ENCODE data around the gene AP2B1.

AP2B1 gene

GRCh38 chr17:35732806-35733136 is 145.6 kb downstream of the AP2B1 start:
- no peak overlapping the region for H3K4me3 ChIP-seq (ENCODE audit: low read length)
- peaks cover 17% of the 10 kb centered on the region for H3K4me1 ChIP-seq (ENCODE audit: control insufficient read depth, low read depth, low read length)
- H3K4me2 ChIP-seq (ENCODE audit: low read length), result no peak overlapping the region
- H3K27ac ChIP-seq (ENCODE audit: low read depth, low read length), result no peak overlapping the region
- H3K79me2 ChIP-seq (ENCODE audit: control insufficient read depth, insufficient read depth, low read length), result no peaks in the 10 kb centered on the region
- no peak overlapping the region for H3K9ac ChIP-seq (ENCODE audit: low read length)
- no peak overlapping the region for H2BK120ac ChIP-seq (ENCODE audit: low read depth, low read length)
- H3K36me3 ChIP-seq (ENCODE audit: control insufficient read depth, insufficient read depth, low read length), result no peaks in the 10 kb centered on the region
- H3K56ac ChIP-seq (ENCODE audit: low read length), result no peak overlapping the region
- no peak overlapping the region for H3K23ac ChIP-seq (ENCODE audit: low read length)
- no peak overlapping the region for H4K8ac ChIP-seq (ENCODE audit: low read depth, low read length)
- no peak overlapping the region for H2BK5ac ChIP-seq (ENCODE audit: low read length)
- H3K4ac ChIP-seq (ENCODE audit: low read depth, low read length), result no peak overlapping the region
- no CpG with 5 or more reads among the region's 1 CpG for WGBS (ENCODE audit: extremely low coverage, insufficient coverage, low lambda C conversion rate)
- no peaks in the 10 kb centered on the region for H3K27me3 ChIP-seq (ENCODE audit: insufficient read depth, low read length, poor library complexity)
- no peak overlapping the region for H3K18ac ChIP-seq (ENCODE audit: low read length)
- no peak overlapping the region for H2AK5ac ChIP-seq (ENCODE audit: low read length)
- H4K5ac ChIP-seq (ENCODE audit: low read length), result no peak overlapping the region
- no peaks in the 10 kb centered on the region for H3K79me1 ChIP-seq (ENCODE audit: low read length)
- DNase-seq, result no peak
- H2BK15ac ChIP-seq (replicated peaks; ENCODE audit: low read depth), result no peak overlapping the region

GRCh38 chr17:35733366-35733765 is 146.2 kb downstream of the AP2B1 start:
- Histone ChIP-seq H2AK5ac (ENCODE audit: low read length) (no peak overlapping the region), H3K27ac (ENCODE audit: low read depth, low read length) (no peak overlapping the region), H2BK15ac (replicated peaks; ENCODE audit: low read depth) (no peak overlapping the region), H3K4ac (ENCODE audit: low read depth, low read length) (no peak overlapping the region), H4K5ac (ENCODE audit: low read length) (no peak overlapping the region), H3K4me2 (ENCODE audit: low read length) (no peak overlapping the region), H3K79me2 (ENCODE audit: control insufficient read depth, insufficient read depth, low read length) (no peaks in the 10 kb centered on the region), H3K79me1 (ENCODE audit: low read length) (no peaks in the 10 kb centered on the region), H3K18ac (ENCODE audit: low read length) (no peak overlapping the region), H2BK5ac (ENCODE audit: low read length) (no peak overlapping the region), H3K56ac (ENCODE audit: low read length) (no peak overlapping the region), H3K27me3 (ENCODE audit: insufficient read depth, low read length, poor library complexity) (no peaks in the 10 kb centered on the region), H3K4me3 (ENCODE audit: low read length) (no peak overlapping the region), H3K23ac (ENCODE audit: low read length) (no peak overlapping the region), H3K9ac (ENCODE audit: low read length) (no peak overlapping the region), H3K4me1 (ENCODE audit: control insufficient read depth, low read depth, low read length) (peaks cover 17% of the 10 kb centered on the region), H2BK120ac (ENCODE audit: low read depth, low read length) (no peak overlapping the region), H3K36me3 (ENCODE audit: control insufficient read depth, insufficient read depth, low read length) (no peaks in the 10 kb centered on the region), H4K8ac (ENCODE audit: low read depth, low read length) (no peak overlapping the region)
- peak; percentile 80 for DNase-seq
- no CpG with 5 or more reads among the region's 6 CpGs for WGBS (ENCODE audit: extremely low coverage, insufficient coverage, low lambda C conversion rate)

- H4K8ac ChIP-seq (ENCODE audit: low read depth, low read length), result no peak overlapping the region
- no peak overlapping the region for H3K4me2 ChIP-seq (ENCODE audit: low read length)
- no peak overlapping the region for H3K4me3 ChIP-seq (ENCODE audit: low read length)
- H2BK15ac ChIP-seq (replicated peaks; ENCODE audit: low read depth), result no peak overlapping the region
- peaks cover 11% of the 10 kb centered on the region for H3K4me1 ChIP-seq (ENCODE audit: control insufficient read depth, low read depth, low read length)
- H3K27me3 ChIP-seq (ENCODE audit: insufficient read depth, low read length, poor library complexity), result no peaks in the 10 kb centered on the region
- no peak for DNase-seq
- no peak overlapping the region for H3K18ac ChIP-seq (ENCODE audit: low read length)
- H3K27ac ChIP-seq (ENCODE audit: low read depth, low read length), result no peak overlapping the region
- H2BK5ac ChIP-seq (ENCODE audit: low read length), result no peak overlapping the region
- H3K9ac ChIP-seq (ENCODE audit: low read length), result no peak overlapping the region
- no peak overlapping the region for H4K5ac ChIP-seq (ENCODE audit: low read length)
- H3K23ac ChIP-seq (ENCODE audit: low read length), result no peak overlapping the region
- H3K79me2 ChIP-seq (ENCODE audit: control insufficient read depth, insufficient read depth, low read length), result no peaks in the 10 kb centered on the region
- no peak overlapping the region for H3K56ac ChIP-seq (ENCODE audit: low read length)
- H3K79me1 ChIP-seq (ENCODE audit: low read length), result no peaks in the 10 kb centered on the region
- no peak overlapping the region for H2AK5ac ChIP-seq (ENCODE audit: low read length)
- H3K4ac ChIP-seq (ENCODE audit: low read depth, low read length), result no peak overlapping the region
- WGBS (ENCODE audit: extremely low coverage, insufficient coverage, low lambda C conversion rate), result no CpG with 5 or more reads among the region's 7 CpGs
- no peak overlapping the region for H2BK120ac ChIP-seq (ENCODE audit: low read depth, low read length)
- no peaks in the 10 kb centered on the region for H3K36me3 ChIP-seq (ENCODE audit: control insufficient read depth, insufficient read depth, low read length)
These were observed 147.3 kb downstream of the AP2B1 start for GRCh38 chr17:35734396-35734795.

GRCh38 chr17:35735036-35735805 is 148.1 kb downstream of the AP2B1 start:
- Histone ChIP-seq H4K5ac (ENCODE audit: low read length) (no peak overlapping the region), H2AK5ac (ENCODE audit: low read length) (no peak overlapping the region), H3K4ac (ENCODE audit: low read depth, low read length) (no peak overlapping the region), H3K27me3 (ENCODE audit: insufficient read depth, low read length, poor library complexity) (peaks cover 3% of the 10 kb centered on the region), H2BK5ac (ENCODE audit: low read length) (no peak overlapping the region), H3K79me2 (ENCODE audit: control insufficient read depth, insufficient read depth, low read length) (no peaks in the 10 kb centered on the region), H3K4me3 (ENCODE audit: low read length) (no peak overlapping the region), H3K9ac (ENCODE audit: low read length) (no peak overlapping the region), H3K79me1 (ENCODE audit: low read length) (no peaks in the 10 kb centered on the region), H2BK120ac (ENCODE audit: low read depth, low read length) (no peak overlapping the region), H3K23ac (ENCODE audit: low read length) (no peak overlapping the region), H3K56ac (ENCODE audit: low read length) (no peak overlapping the region), H3K4me1 (ENCODE audit: control insufficient read depth, low read depth, low read length) (peaks cover 7% of the 10 kb centered on the region), H2BK15ac (replicated peaks; ENCODE audit: low read depth) (no peak overlapping the region), H3K4me2 (ENCODE audit: low read length) (no peak overlapping the region), H3K18ac (ENCODE audit: low read length) (no peak overlapping the region), H4K8ac (ENCODE audit: low read depth, low read length) (no peak overlapping the region), H3K27ac (ENCODE audit: low read depth, low read length) (no peak overlapping the region), H3K36me3 (ENCODE audit: control insufficient read depth, insufficient read depth, low read length) (no peaks in the 10 kb centered on the region)
- no peak for DNase-seq
- no CpG with 5 or more reads among the region's 29 CpGs for WGBS (ENCODE audit: extremely low coverage, insufficient coverage, low lambda C conversion rate)

- H3K4me2 ChIP-seq (ENCODE audit: low read length), result no peak overlapping the region
- H3K23ac ChIP-seq (ENCODE audit: low read length), result no peak overlapping the region
- H3K27me3 ChIP-seq (ENCODE audit: insufficient read depth, low read length, poor library complexity), result peaks cover 10% of the 10 kb centered on the region
- H2BK5ac ChIP-seq (ENCODE audit: low read length), result no peak overlapping the region
- H3K56ac ChIP-seq (ENCODE audit: low read length), result no peak overlapping the region
- no peak overlapping the region for H3K9ac ChIP-seq (ENCODE audit: low read length)
- H3K4me3 ChIP-seq (ENCODE audit: low read length), result no peak overlapping the region
- no peak overlapping the region for H4K8ac ChIP-seq (ENCODE audit: low read depth, low read length)
- no peaks in the 10 kb centered on the region for H3K36me3 ChIP-seq (ENCODE audit: control insufficient read depth, insufficient read depth, low read length)
- H3K4me1 ChIP-seq (ENCODE audit: control insufficient read depth, low read depth, low read length), result no peaks in the 10 kb centered on the region
- no CpG with 5 or more reads among the region's 5 CpGs for WGBS (ENCODE audit: extremely low coverage, insufficient coverage, low lambda C conversion rate)
- no peaks in the 10 kb centered on the region for H3K79me1 ChIP-seq (ENCODE audit: low read length)
- H3K4ac ChIP-seq (ENCODE audit: low read depth, low read length), result no peak overlapping the region
- H2AK5ac ChIP-seq (ENCODE audit: low read length), result no peak overlapping the region
- no peaks in the 10 kb centered on the region for H3K79me2 ChIP-seq (ENCODE audit: control insufficient read depth, insufficient read depth, low read length)
- H2BK120ac ChIP-seq (ENCODE audit: low read depth, low read length), result no peak overlapping the region
- no peak overlapping the region for H2BK15ac ChIP-seq (replicated peaks; ENCODE audit: low read depth)
- H3K18ac ChIP-seq (ENCODE audit: low read length), result no peak overlapping the region
- H4K5ac ChIP-seq (ENCODE audit: low read length), result no peak overlapping the region
- H3K27ac ChIP-seq (ENCODE audit: low read depth, low read length), result no peak overlapping the region
- DNase-seq, result no peak
These were observed 149.1 kb downstream of the AP2B1 start for GRCh38 chr17:35736236-35736635.

Measured in mesendoderm (in vitro differentiated cells).